HG03469 (cell line): ENCODE data around the gene DBH.

ENCODE experiments used
- ATAC-seq: cut with Tn5 transposase; IDR thresholded peaks from one replicate; pipeline ENCODE4 v1.9.1; 2021; ENCODE audit warnings: mild to moderate bottlenecking, moderate library complexity, moderate number of reproducible peaks; ENCODE audit not compliant: unreplicated experiment

Gene DBH

DNA sequence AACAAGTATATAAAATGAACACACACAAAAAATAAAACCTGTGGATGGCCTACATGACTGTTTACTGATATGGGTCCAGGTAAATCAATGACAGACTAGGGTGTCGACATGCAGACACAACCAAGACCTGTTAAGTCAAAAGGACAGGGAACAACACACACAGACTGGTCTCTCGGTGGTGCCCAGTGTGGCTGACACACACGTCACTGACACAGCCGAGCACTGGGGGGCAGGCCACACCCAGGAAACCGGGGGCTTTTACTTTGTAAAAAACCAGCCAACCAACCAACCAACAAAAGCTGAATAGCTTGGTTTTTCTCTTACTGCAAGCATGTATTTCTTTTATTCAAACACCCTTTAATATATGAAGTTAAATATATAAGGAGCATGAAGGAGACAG is 31.9 kb upstream of the DBH start:
- ATAC-seq: no peak

DNA sequence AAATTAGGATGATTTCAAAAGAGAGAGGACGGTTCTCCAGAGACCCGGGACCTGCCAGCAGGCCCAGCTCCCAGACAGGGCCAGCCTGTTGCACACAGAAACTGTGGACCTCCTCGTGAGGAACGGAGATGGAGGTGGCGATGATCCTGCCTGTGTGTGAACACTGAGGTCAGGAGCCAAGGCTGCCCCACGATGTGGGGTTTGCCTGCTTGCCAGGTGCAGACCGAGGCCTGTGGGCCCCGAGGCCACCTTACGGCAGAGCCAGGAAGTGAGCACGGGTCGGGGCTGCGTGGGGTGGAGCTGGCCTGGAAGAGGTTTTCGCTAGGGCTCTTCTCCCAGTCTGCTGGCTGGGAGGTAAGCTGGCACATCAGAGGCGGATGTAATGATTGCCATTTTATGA is 31.3 kb upstream of the DBH start:
- ATAC-seq: no peak

DNA sequence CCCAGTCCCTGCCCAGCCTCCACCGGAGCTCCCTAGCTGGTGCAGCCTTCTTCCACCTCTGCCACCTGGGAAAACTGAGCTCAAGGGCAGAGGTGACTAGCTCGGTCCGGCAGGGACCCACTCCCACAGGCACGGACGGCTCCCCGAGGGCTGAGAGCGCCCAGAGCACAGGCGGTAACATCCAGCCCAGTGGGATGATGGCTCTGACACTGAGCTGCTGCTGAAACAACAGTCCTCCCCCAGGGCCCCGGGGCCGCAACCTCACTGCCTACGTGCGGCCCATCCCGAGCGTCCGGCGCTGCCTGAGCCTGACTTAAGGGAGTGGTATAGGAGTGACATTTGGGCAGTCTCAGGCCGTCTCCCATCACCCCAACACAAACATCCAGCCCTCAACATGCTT is 30.7 kb upstream of the DBH start:
- ATAC-seq: no peak

DNA sequence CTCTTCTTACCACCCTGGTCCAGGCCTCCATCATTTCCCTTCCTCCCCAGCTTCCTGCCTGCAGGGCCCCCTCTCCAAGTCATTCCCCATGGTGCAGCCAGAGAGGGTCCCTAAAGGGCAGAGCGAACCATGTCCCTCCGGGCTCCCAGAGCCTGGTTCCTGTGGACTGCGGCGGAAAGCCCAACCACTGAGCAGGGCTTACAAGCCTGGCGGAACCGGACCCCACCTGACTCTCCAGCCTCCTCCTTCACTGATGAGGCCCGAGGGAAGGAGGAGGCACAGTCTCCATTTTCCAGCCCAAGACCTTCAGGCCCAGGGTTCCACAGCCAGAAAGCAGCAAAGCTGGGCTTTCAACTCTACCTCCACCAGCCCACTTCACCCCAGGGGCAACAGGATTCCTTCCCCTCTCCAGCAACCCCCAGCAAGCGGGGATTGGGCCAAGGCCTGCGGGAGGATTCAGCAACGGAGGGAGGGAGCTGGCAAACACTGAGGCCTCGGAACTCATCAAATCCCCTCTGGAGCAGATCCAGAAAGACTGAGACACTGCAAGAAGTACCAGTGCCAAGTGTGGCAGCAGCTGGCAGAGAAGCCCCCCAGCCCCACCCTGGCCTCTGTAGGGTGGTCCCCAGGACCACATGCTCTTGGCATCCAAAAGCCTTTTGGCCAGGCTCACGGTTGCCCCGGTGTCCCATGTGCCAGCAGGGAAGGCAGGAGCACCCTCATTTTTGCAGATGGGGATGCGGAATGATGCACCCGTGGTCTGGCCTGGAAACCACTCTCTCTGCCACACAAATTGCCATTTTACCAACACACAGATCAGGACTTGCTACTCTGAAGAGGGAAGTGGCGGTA is 30.1 kb upstream of the DBH start:
- ATAC-seq: no peak

DNA sequence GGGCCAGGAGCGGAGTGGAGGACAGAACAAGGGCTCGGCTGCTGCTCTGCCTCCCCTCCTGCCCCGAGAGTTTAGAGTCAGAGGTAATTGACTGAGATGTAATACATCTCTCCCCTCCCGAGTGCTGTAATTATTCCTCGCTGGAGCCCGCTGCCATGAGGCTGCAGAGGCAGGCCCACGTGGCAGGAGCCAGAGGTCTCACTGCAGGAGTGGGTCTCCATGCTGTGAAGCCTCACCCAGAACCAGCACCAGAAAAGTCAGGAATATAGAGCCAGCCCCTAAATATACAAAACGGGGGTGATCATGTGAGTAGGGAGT is 29.5 kb upstream of the DBH start:
- no peak for ATAC-seq

DNA sequence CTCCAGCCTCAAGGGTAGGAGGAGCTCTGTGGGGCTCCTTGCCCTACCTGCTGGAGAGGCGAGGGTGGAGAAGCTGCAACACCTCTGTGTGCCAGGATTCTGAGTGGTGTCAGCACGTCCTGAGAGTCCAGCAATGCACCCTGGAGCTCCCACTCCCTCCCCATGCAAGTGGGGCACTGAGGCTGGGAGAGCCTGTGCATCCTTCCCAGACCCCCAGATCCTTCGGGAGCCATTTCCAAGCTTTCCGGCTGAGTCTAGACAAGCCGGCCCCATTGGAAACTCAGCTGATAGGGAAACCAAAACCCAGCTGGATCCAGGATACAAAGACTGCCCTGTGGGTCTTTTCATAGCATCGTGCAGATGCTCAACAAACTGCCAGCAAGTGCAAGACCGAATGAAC is 28.8 kb upstream of the DBH start:
- no peak for ATAC-seq

DNA sequence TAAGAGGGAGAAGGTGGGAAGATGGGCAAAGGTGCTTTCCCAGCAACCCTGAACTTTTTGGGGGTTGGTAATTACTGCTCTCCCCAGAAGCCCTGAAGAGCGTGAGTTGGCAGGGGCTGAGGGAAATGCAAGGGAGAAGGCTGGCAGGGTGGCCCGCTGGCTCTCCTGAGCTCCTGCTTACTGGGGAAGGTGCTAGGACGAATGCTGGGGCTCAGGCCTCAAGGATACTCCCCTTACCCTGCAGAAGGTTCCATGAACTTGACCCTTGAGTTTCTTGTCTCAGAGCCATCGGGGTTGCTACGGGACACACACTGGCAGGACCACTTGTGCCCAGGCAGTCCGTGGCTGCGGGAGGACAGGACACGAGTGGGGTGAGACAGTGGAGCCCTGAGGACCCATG is 28.2 kb upstream of the DBH start:
- no peak for ATAC-seq

DNA sequence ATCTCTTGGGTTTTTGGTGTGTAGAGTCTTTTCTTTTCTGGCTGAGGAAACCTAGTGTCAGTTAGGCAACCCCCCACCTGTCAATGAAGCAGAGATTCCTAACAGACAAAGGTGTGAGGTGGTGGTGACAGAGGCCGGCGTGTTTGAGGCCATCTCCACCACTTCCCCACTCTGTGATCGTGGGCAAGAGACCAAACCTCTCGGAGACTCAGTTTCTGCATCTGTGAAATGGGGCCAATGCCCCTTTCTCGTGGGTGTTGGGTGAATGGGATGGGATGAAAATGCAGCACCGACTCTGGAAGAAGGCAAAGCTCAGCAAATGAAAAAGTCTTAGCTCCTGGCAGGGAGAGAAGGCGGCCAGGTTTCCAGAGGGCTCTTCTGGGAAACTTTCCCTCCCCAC is 27.8 kb upstream of the DBH start:
- no peak for ATAC-seq

DNA sequence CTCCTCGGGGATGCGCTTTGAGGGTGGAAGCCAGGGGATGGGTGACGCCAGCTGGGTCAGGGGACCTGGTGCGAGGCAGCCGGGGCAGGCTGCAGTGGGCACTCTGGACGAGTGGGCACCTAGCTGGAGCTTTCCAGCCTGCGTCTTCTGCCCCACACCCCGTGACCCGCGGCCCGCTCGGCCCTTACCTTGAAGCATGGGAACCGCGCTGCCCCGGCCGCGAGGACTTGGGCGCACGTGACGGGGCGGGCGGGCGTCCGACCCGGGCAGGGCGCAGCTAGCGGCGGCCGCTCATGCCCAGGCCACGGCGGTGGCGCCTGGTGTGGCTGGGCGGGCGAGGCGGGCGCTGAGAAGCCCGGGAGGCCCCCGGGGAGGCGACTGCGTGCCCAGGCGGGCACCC is 27.3 kb upstream of the DBH start:
- ATAC-seq: no peak

DNA sequence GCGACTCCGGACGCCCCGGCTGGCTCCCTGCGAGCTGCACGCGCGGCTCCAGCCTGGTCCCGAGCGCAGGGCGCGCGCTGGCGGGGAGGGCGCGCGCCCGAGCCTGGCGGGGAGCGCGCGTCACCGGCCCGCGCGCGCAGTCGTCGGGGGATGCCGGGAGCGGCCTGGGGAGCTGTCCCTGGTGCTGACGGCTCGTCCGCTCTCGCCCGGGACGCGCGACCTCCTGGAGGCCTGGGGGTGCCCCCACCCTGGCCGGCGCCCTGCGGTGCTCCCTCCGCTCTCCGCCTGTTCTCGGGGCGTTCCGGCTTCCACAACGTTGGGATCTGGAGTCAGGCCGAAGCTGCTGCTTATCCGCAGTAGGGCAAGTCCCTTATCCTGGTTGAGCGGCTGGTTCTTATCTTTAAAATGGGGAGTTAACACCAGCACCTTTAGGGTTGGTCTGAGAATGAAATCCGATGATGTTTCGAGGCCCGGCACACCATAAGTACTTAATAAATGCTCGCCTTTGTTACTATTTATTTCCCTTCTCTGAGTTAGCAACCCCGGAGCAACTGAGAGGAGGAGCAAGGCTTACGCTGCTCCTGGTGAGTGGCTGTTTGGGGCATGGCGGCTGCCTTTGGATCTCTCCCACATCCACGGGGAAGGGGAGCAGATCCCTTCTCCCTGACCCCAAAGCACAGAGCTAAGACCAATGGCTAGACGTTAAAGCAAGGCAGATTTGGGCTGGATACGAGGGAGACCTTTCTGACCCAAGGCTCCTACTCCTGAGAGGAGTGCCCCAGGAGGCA is 26.7 kb upstream of the DBH start, which contains the start of gene FAM163B:
Gene FAM163B, minus strand, starts transcription at position 79 of the 788 bp plus-strand sequence. CDS start 29,166 bp downstream, outside the sequence.
- no peak for ATAC-seq

DNA sequence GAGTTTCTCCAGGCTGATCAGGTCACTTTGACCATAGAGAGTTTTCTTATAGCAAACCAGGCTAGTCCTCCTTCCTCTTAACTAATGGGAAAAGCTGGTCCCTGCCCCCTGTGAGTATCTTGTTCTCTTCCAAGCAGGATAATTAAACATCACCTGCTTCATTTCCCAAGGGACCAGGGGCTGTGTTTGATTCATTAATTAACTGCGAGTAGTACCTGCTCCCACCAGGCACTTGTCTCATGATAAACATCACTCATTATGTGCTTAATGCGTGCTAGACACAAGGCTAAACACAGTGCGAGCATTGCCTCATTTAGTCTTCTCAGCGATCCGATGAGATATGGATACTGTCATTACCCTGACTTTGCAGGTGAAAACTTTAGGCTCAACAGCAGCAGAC is 25.3 kb upstream of the DBH start:
- ATAC-seq: no peak

DNA sequence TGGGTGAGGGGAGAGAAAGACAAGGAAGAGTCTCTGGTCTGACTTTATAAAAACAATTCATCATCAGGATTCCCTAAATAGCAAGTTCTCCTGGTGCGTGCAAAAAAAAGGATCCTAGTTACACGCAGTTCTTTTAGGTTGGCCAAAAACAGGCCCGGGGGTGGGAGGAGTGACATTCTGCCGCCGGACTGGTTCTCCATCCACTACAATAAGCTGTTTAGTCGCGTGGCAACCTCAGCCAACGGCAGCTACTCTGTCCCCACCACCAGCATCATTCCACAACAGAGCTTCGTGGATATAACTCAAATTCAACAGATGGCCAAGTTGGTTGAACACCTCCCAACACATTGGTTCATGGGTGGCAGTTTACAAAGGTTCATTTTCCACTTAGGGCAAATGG is 24.1 kb upstream of the DBH start:
- no peak for ATAC-seq

DNA sequence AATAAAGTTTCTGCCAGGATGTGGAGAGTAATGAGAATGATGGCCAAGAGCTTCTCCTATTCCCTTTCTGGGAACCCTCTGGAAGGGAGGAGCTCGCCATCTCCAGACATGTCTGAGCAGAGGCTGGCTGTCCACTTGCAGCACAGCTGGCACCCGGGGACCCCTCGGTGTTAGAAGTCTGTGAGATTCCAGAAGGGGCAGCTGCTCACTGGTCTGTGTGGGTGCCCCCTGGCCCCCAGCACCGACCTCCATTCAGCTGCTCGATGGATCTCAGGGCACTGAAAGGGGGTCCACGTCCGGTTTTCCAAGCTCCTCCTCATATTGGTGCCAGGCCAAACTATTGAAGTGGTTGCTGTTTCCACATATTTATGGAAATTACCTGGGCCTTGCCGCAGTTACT is 23.3 kb upstream of the DBH start:
- ATAC-seq: no peak

DNA sequence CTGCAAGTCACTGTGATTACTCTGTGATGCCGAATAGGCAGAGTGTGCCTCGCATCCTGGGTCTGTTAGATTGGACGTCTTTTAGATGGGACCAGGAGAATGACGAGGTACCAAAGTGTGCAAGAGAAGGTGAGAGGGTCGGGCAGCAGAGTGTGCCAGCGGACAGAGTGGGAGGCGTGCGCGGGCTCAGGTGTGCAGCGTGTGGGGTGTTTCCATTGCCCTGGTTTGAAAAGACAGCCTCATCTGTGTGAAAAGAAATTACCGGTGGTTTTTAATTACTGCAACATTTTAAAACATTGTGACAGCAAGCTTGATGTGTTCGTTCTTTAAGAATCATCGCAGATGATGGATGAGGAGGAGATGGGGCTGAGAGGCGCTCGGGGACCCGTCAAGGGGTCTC is 22.7 kb upstream of the DBH start:
- no peak for ATAC-seq

DNA sequence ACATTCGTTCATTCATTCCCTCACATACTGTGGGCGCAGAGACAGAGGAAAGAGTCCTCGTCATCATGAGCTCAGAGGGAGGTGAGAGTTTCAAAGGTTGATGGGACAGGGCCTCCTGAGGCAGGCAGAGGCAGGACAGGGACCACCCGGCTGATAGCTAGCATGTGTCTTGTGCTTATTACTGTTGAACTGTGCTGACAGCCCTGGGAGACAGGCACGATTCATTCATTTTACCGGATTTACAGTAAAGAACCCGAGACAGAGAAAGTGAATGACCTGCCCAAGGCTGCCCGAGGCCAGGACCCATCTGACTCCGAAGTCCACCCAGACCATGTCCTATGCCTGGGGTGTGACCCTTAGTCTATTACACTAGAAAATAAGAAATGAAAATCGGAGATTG is 22.1 kb upstream of the DBH start:
- ATAC-seq: no peak

DNA sequence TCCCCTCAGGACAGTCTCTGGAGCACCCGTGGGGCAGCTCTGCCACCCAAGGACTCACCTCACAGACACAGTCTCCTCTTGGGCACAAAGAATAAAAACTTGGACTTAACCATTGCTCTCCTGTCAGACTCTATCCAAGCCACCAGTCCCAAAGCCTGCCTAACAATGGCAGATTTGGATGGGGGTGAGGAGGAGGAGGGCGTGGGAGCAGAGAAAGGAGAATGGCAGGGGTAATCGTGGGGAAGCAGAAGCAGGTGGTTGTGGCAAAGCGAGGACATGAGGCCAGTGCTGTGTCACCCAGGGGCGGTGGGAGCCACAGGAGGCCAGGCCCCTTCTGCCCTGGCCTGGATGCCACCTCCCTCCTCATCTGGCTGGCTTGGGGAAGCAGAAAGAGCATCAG is 21.5 kb upstream of the DBH start:
- no peak for ATAC-seq

DNA sequence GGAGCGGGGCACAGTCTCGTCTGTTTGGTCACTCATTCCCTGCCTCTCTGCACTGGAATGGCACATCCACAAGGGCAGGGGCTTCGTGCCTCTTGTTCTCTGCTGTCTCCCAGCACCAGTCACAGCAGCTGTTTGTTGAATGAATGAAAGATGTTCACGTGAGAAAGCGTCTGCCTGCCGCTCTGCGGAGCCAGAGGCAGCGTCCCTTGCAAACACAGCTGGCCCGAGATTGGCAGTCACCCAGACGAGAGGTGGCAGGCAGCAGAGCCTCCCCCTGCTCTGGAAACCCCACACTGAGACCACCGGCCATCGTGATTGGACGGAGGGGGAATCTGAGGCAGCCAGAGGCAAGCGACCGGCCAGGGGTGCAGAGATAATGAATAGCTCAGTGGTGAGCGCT is 21.0 kb upstream of the DBH start:
- no peak for ATAC-seq

DNA sequence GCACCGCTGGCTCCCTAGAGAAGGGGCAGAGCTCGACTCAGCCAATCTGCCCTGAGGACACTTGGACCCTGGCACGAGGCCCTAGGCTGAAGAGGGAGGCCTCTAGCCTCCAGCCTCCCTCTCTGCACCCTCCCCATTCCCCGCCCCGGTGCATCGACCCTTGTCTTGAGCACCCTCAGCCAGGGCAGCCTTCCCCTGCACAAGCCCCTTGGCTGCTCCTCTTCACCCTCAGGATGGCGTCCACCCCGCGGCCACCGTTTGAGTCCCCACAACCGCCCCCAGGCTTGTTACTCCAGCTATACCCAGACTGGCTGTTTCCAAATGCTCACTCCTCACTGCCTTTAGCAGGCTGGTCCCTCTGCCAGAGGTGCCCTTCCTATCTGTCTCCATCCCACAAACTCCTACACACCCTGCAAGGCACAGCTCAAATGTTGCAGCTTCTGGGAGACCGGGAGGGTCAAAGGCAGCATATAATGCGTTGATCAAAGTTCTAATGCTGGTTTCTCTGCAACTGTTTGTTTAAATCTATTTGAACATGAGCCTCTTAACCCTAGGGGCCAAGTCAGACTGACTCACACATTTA is 20.5 kb upstream of the DBH start:
- ATAC-seq: no peak

DNA sequence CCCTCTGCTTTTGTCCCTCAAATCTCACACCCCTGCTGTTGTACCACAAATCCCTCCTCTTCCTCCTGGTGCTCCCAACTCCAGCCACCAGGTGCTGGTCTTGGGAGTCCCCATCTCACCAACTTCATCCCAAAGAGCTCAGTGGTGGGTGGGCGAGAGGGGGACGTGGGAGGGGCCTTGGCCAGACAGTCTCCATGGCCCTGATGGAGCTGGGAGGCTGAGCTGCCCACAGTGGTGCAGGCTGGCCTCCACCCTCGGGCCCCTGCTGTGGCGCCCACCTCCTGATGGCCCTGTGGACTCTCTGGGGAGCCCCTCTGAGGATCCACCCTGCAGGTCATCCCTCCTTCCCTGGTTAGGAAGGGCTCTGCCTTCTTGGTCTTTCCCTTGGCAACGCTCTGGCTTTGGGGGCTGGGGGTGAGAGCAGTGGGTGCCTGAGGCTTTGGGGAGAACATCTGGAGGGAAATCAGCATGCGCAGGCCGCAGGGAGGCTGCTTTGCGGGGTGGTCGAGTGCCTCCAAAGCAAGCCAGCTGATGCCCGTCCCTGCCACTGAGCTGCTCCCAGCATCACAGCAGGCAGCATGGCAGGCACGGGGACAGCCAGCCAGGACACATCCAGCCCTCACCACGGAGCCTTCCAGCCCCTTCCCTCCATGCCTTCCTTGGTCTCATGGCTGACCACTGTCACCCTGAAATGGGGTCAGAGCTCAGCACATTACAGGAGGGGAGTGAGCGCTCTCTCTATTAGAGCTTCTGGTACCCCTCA is 19.3 kb upstream of the DBH start:
- ATAC-seq: no peak

DNA sequence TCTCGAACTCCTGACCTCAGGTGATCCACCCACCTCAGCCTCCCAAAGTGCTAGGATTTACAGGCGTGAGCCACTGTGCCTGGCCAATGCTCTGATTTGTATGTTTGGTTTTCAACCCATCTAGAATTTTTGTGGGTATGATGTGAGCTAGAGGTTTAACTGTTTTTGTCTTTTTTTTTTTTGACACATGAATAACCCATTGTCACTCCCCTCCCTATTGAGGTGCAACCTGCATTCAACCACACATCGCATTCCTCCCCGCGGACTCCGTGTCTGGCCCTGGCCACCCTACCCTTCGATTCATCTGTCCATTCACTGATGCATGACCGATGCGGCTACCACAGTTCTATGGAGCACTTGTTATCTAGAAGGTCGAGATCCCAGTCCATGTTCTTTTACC is 17.4 kb upstream of the DBH start:
- ATAC-seq: no peak

DNA sequence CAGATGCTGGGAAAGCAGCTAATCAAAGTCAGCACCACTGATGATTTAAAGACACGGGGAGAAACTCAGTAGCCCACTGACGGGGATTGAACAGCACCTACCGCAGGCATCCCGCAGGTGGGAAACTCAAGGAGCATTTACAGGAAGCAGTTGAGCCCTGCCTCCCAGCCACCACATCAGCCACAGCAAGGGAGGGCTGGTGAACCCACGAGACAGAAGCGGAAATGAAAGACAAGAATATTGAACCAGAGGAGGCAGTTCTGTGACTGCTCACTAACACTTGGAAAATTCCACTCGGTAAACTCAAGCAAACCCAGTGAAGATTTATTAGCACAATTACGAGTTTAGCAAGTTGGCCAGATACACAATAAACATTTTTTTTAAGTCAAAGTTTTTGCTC is 16.4 kb upstream of the DBH start:
- no peak for ATAC-seq
